HepG2 (cell line): ENCODE data around the gene ANTXR1. TPM values are rescaled to one million over a fixed set of nuclear protein-coding genes. Genes with fewer than 3 reads are reported as not detected.

ENCODE experiments used
- ATAC-seq: fragments of 200-7000 bp; cut with Tn5 transposase; 3 replicates; pipeline ENCODE4 v1.9.1; 2020; ENCODE audit warnings: mild to moderate bottlenecking, moderate library complexity
- BruUV-seq: library from RNA; stranded (reverse); fragments of 400-500 nt; replicated peaks from 2 replicates; lab custom pipeline; 2021; lab: Mats Ljungman, UMichigan
- CTCF ChIA-PET: fragments of 300-600 bp; formaldehyde crosslinking; extraction: SDS; loops from one replicate; lab custom pipeline; 2021; ENCODE audit warnings: low total read pairs, inconsistent platforms, low intra/inter-chr PET ratio; lab: Yijun Ruan, JAX
- POLR2A ChIA-PET: fragments of 350-600 bp; sonication (Branson Sonifier 250); formaldehyde crosslinking; loops from one replicate; lab custom pipeline; 2020; ENCODE audit warnings: antibody characterized with exemption, inconsistent platforms; lab: Yijun Ruan, JAX
- DNase-seq: peaks from one replicate; pipeline ENCODE4 v3.0.0-alpha.2; 2015; ENCODE audit warnings: low spot score
- FAIRE-seq: peaks from 3 replicates; lab custom pipeline; 2011; peaks lifted over from hg19 to GRCh38; lab: Jason Lieb, UNC
- H2AFZ ChIP-seq: one replicate; pipeline ENCODE4 v1.6.1; 2011; ENCODE audit warnings: low read length, inconsistent platforms
- H3K27ac ChIP-seq: fragments of 300-600 bp; 3 replicates; pipeline ENCODE4 v1.8.0; 2011; ENCODE audit warnings: mixed run types, mild to moderate bottlenecking, mixed read lengths, low read length, inconsistent platforms; ENCODE audit not compliant: insufficient read depth; ENCODE audit errors: extremely low read length
- H3K27me3 ChIP-seq, 2 experiments: fragments of 200-600 bp in 1 of 2; 2 replicates in 1 of 2; 3 replicates in 1 of 2; pipeline versions ENCODE4 v1.6.0 to v1.8.0; 2011; ENCODE audit warnings: low read length in 2 of 2, mild to moderate bottlenecking in 2 of 2, moderate library complexity in 2 of 2, inconsistent platforms in 1 of 2; ENCODE audit not compliant: insufficient read depth in 2 of 2, control insufficient read depth in 1 of 2
- H3K36me3 ChIP-seq, 2 experiments: fragments of 200-600 bp in 1 of 2; replicated peaks in 1 of 2; 2 replicates in 1 of 2; 3 replicates in 1 of 2; pipeline versions ENCODE4 v1.5.1 to v1.8.0; 2011; ENCODE audit warnings: low read length in 2 of 2, inconsistent platforms in 1 of 2; ENCODE audit not compliant: insufficient read depth in 2 of 2, control insufficient read depth in 1 of 2
- H3K4me1 ChIP-seq: 2 replicates; pipeline ENCODE4 v1.5.1; 2012; ENCODE audit warnings: low read length, inconsistent platforms; ENCODE audit not compliant: insufficient read depth
- H3K4me2 ChIP-seq: 2 replicates; pipeline ENCODE4 v1.6.0; 2011; ENCODE audit warnings: low read depth, low read length, inconsistent platforms
- H3K4me3 ChIP-seq, 3 experiments: fragments of 200-600 bp in 1 of 3; sonication (generic), shearing (Covaris generic) in 1 of 3; replicated peaks in 1 of 3; 2 replicates each; pipeline ENCODE4 v1.5.1; 2011 to 2016; ENCODE audit warnings: low read length in 3 of 3, inconsistent platforms in 2 of 3, low read depth in 2 of 3, mild to moderate bottlenecking in 2 of 3, control low read depth in 1 of 3, mixed read lengths in 1 of 3; ENCODE audit not compliant: insufficient read depth in 1 of 3
- H3K79me2 ChIP-seq: one replicate; pipeline ENCODE4 v1.6.1; 2011; ENCODE audit warnings: low read length, inconsistent platforms; ENCODE audit not compliant: insufficient read depth
- H3K9ac ChIP-seq: 2 replicates; pipeline ENCODE4 v1.6.0; 2011; ENCODE audit warnings: mild to moderate bottlenecking, low read depth, low read length, inconsistent platforms; ENCODE audit not compliant: insufficient read depth
- H3K9me3 ChIP-seq: 2 replicates; pipeline ENCODE4 v1.5.1; 2012; ENCODE audit warnings: mild to moderate bottlenecking, low read length
- H4K20me1 ChIP-seq: 2 replicates; pipeline ENCODE4 v1.6.0; 2011; ENCODE audit warnings: inconsistent platforms, mild to moderate bottlenecking, low read length, moderate library complexity; ENCODE audit not compliant: insufficient read depth
- KMT2A ChIP-seq: sonication (generic); formaldehyde crosslinking; IDR thresholded peaks from 2 replicates; pipeline ENCODE4 v1.4.0; 2020; ENCODE audit warnings: missing genetic modification reagents
- MED1 ChIP-seq: sonication (generic); formaldehyde crosslinking; IDR thresholded peaks from 2 replicates; pipeline ENCODE4 v1.4.0; 2020; ENCODE audit warnings: missing genetic modification reagents
- PITX1 ChIP-seq: sonication (generic); formaldehyde crosslinking; IDR thresholded peaks from 2 replicates; pipeline ENCODE4 v1.5.1; 2020; ENCODE audit warnings: mild to moderate bottlenecking, missing genetic modification reagents
- ZNF652 ChIP-seq: IDR thresholded peaks from 2 replicates; pipeline ENCODE4 v1.6.1; 2016; ENCODE audit warnings: low read depth, borderline replicate concordance
- ZSCAN20 ChIP-seq: sonication (generic); formaldehyde crosslinking; IDR thresholded peaks from 2 replicates; pipeline ENCODE4 v1.4.0; 2020; ENCODE audit warnings: missing genetic modification reagents, mild to moderate bottlenecking, borderline replicate concordance
- WGBS: methylation state at CpG from one replicate; pipeline ENCODE4 v1.1.6; 2017; ENCODE audit warnings: low lambda C conversion rate; 5-methylcytosine and 5-hydroxymethylcytosine counted together
- in situ Hi-C: cut with HindIII; loops from 2 replicates; pipeline ENCODE4 v1.10.0; 2017; ENCODE audit warnings: low pct_unique_long_range_greater_than_20kb; ENCODE audit not compliant: extremely low pct_ligation_motif_present
- intact Hi-C: fragments of 100-400 bp; cut with micrococcal nuclease; formaldehyde crosslinking; loops from one replicate; pipeline ENCODE4 v1.10.0; 2022; ENCODE audit not compliant: unreplicated experiment
- polyA plus RNA-seq, 8 experiments: library from polyadenylated mRNA; depleted of rRNA in 3 of 8; stranded (reverse) in 7 of 8; unstranded in 1 of 8; fragments of >200 nt; fragmentation: Illumina TruSeq in 4 of 8; extraction: Trizol in 4 of 8; gene quantifications; 2 replicates each; pipeline versions ENCODE4 v1.2.1 to v1.2.3, GENCODE V29; 2011 to 2016; ENCODE audit warnings: low read depth in 4 of 8, missing spikeins in 1 of 8, mixed read lengths in 1 of 8; ENCODE audit not compliant: insufficient read depth in 1 of 8
- total RNA-seq, 5 experiments: library from RNA; depleted of rRNA; stranded (reverse); fragments of >200 nt; fragmentation: Illumina TruSeq; extraction: Trizol; gene quantifications; 2 replicates each; pipeline ENCODE4 v1.2.3, GENCODE V29; 2016; ENCODE audit warnings: low read depth in 1 of 5
- TF ChIP-seq, protein P1 (sequence below): sonication (generic); formaldehyde crosslinking; IDR thresholded peaks from 2 replicates; pipeline ENCODE4 v1.5.0; 2020; ENCODE audit warnings: mild to moderate bottlenecking, missing genetic modification reagents
- TF ChIP-seq, protein P2 (sequence below): conservative IDR thresholded peaks from 2 replicates; pipeline ENCODE4 v1.6.1; 2018; ENCODE audit warnings: missing genetic modification reagents

Gene ANTXR1
- total and polyA plus RNA-seq, 2 of the 13 experiments (the other 11 are each of a cell fraction or from before 2014, with no cell fraction given) = 4.5 to 12.7 TPM

DNA sequence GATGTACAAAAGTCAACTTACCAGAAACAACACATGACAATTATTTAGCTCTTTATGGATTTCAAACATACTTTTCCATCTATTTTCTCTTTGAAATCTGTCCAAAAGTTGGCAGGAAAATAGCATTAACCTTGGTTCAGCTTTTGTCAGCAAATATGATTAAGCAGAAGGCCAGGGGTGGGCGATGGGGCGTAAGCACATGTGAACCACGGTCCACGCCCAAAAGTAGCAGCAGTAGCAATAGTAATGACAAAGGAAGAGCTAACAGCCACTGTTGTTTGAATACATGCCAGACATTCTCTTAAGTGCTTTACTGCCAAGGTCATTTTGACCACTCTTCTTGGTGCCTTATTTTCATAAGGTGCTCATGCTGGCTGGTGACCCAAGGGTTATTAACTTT is 73.5 kb downstream of the ANTXR1 start:
- Histone ChIP-seq H3K4me2 (no peak overlapping the region), H3K4me3 (no peak overlapping the region), H3K27ac (no peak overlapping the region), H4K20me1 (no peaks in the 10 kb centered on the region), H3K9ac (no peak overlapping the region), H3K27me3 (no peaks in the 10 kb centered on the region), H3K9me3 (no peaks in the 10 kb centered on the region), H3K36me3 (no peaks in the 10 kb centered on the region; a peak in 1 of 5 replicates), H2AFZ (no peak overlapping the region), H3K4me1 (peaks cover 43% of the 10 kb centered on the region), H3K79me2 (no peaks in the 10 kb centered on the region)
- FAIRE-seq (no peak), DNase-seq (no peak), ATAC-seq (no peak)
- CTCF ChIA-PET = no interaction called here
- in situ Hi-C loops = no loop called here
- TF ChIP-seq, protein P1, sequence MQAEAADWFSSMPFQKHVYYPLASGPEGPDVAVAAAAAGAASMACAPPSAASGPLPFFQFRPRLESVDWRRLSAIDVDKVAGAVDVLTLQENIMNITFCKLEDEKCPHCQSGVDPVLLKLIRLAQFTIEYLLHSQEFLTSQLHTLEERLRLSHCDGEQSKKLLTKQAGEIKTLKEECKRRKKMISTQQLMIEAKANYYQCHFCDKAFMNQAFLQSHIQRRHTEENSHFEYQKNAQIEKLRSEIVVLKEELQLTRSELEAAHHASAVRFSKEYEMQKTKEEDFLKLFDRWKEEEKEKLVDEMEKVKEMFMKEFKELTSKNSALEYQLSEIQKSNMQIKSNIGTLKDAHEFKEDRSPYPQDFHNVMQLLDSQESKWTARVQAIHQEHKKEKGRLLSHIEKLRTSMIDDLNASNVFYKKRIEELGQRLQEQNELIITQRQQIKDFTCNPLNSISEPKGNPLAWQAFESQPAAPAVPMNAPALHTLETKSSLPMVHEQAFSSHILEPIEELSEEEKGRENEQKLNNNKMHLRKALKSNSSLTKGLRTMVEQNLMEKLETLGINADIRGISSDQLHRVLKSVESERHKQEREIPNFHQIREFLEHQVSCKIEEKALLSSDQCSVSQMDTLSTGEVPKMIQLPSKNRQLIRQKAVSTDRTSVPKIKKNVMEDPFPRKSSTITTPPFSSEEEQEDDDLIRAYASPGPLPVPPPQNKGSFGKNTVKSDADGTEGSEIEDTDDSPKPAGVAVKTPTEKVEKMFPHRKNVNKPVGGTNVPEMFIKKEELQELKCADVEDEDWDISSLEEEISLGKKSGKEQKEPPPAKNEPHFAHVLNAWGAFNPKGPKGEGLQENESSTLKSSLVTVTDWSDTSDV (CRISPR knock-in tag) = no peak
- TF ChIP-seq ZNF652 (CRISPR knock-in tag) (no peak), MED1 (CRISPR knock-in tag) (no peak), KMT2A (CRISPR knock-in tag) (no peak), PITX1 (no peak), ZSCAN20 (CRISPR knock-in tag) (no peak)
- TF ChIP-seq, protein P2, sequence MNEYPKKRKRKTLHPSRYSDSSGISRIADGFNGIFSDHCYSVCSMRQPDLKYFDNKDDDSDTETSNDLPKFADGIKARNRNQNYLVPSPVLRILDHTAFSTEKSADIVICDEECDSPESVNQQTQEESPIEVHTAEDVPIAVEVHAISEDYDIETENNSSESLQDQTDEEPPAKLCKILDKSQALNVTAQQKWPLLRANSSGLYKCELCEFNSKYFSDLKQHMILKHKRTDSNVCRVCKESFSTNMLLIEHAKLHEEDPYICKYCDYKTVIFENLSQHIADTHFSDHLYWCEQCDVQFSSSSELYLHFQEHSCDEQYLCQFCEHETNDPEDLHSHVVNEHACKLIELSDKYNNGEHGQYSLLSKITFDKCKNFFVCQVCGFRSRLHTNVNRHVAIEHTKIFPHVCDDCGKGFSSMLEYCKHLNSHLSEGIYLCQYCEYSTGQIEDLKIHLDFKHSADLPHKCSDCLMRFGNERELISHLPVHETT = no peak
- BruUV-seq = no TSS peak
- intact Hi-C loops = no loop called here
- WGBS = 83% methylated on average over 4 of the region's 4 CpGs
- POLR2A ChIA-PET = no interaction called here
